IPS-NIHi7 (cell line): Measurements from ENCODE around the gene CBY2.
"Not testable (repeated sequence)": the region's sequence is repeated elsewhere in the genome, so short reads cannot be mapped to it uniquely, and the experiment has no call there.

ENCODE experiments used
- DNase-seq: peaks from one replicate; pipeline ENCODE4 v3.0.0; 2012; ENCODE audit warnings: mixed read lengths; ENCODE audit errors: extremely low spot score

Gene CBY2

GRCh38 chr13:45747071-45747470 is 45.0 kb downstream of the CBY2 start:
- DNase-seq, result no peak

GRCh38 chr13:45748941-45749759 is 47.0 kb downstream of the CBY2 start:
- no peak for DNase-seq

GRCh38 chr13:45750566-45750965 is 48.4 kb downstream of the CBY2 start:
- no peak for DNase-seq

GRCh38 chr13:45751885-45752284 is 49.8 kb downstream of the CBY2 start:
- DNase-seq, result no peak

- no peak for DNase-seq
Observed at GRCh38 chr13:45752510-45752909, 50.4 kb downstream of the CBY2 start.

- not testable (repeated sequence) for DNase-seq
Observed at GRCh38 chr13:45756498-45756897, 54.4 kb downstream of the CBY2 start.

- not testable (repeated sequence) for DNase-seq
Observed at GRCh38 chr13:45757589-45757988, 55.5 kb downstream of the CBY2 start.

- no peak for DNase-seq
Observed at GRCh38 chr13:45763419-45763818, 61.3 kb downstream of the CBY2 start.
